Neural cell (in vitro differentiated cells): ENCODE data around the gene HIC1. TPM values are rescaled to one million over a fixed set of nuclear protein-coding genes. Genes with fewer than 3 reads are reported as not detected.

ENCODE experiments used
- H2AFZ ChIP-seq: fragments of 200-600, 300-800 bp; sonication (generic), shearing (Covaris generic); 2 replicates; pipeline ENCODE4 v1.6.0; 2014; ENCODE audit warnings: low read depth, mild to moderate bottlenecking, antibody characterized with exemption, low read length, moderate library complexity
- H3F3A ChIP-seq: fragments of 200-600 bp; shearing (Covaris generic); 2 replicates; pipeline ENCODE4 v1.6.1; 2016; ENCODE audit warnings: mild to moderate bottlenecking, moderate library complexity, mixed read lengths, antibody characterized with exemption, low read length; ENCODE audit not compliant: insufficient read depth, poor library complexity, severe bottlenecking
- H3K27ac ChIP-seq: fragments of 200-600, 300-800 bp; sonication (generic), shearing (Covaris generic); 2 replicates; pipeline ENCODE4 v1.5.1; 2014; ENCODE audit warnings: mild to moderate bottlenecking, low read length, moderate library complexity
- H3K27me3 ChIP-seq: fragments of 300-800, 200-600 bp; sonication (generic), shearing (Covaris generic); 2 replicates; pipeline ENCODE4 v1.6.0; 2014; ENCODE audit warnings: mild to moderate bottlenecking, low read depth, low read length, moderate library complexity; ENCODE audit not compliant: insufficient read depth
- H3K36me3 ChIP-seq: fragments of 300-800, 200-600 bp; sonication (generic), shearing (Covaris generic); 2 replicates; pipeline ENCODE4 v1.5.1; 2014; ENCODE audit warnings: mild to moderate bottlenecking, antibody characterized with exemption, low read length, moderate library complexity; ENCODE audit not compliant: insufficient read depth
- H3K4me2 ChIP-seq: fragments of 300-800, 200-600 bp; sonication (generic), shearing (Covaris generic); 2 replicates; pipeline ENCODE4 v1.6.0; 2014; ENCODE audit warnings: mild to moderate bottlenecking, low read length
- H3K4me3 ChIP-seq: fragments of 300-800, 200-600 bp; sonication (generic), shearing (Covaris generic); 2 replicates; pipeline ENCODE4 v1.5.1; 2014; ENCODE audit warnings: mild to moderate bottlenecking, low read length, moderate library complexity
- H3K79me2 ChIP-seq: fragments of 200-600 bp; shearing (Covaris generic); replicated peaks from 2 replicates; pipeline ENCODE4 v1.6.0; 2014; ENCODE audit warnings: mild to moderate bottlenecking, low read length, moderate library complexity; ENCODE audit not compliant: insufficient read depth
- H3K9ac ChIP-seq: fragments of 300-800, 200-600 bp; sonication (generic), shearing (Covaris generic); 2 replicates; pipeline ENCODE4 v1.6.1; 2016; ENCODE audit warnings: mild to moderate bottlenecking, low read length, mixed read lengths
- H3K9me2 ChIP-seq: fragments of 200-600 bp; shearing (Covaris generic); 2 replicates; pipeline ENCODE4 v1.6.1; 2016; ENCODE audit warnings: mild to moderate bottlenecking, low read length, mixed read lengths; ENCODE audit not compliant: insufficient read depth
- H3K9me3 ChIP-seq: fragments of 200-600, 300-800 bp; sonication (generic), shearing (Covaris generic); 2 replicates; pipeline ENCODE4 v1.6.1; 2016; ENCODE audit warnings: mild to moderate bottlenecking, mixed run types, low read length, moderate library complexity, mixed read lengths
- H4K20me1 ChIP-seq: fragments of 200-600 bp; shearing (Covaris generic); 2 replicates; pipeline ENCODE4 v1.6.1; 2016; ENCODE audit warnings: mild to moderate bottlenecking, mixed run types; ENCODE audit not compliant: insufficient read depth
- EP300 ChIP-seq: fragments of 450-650 bp; conservative IDR thresholded peaks from 2 replicates; pipeline ENCODE4 v1.6.1; 2014; ENCODE audit warnings: antibody characterized with exemption, mild to moderate bottlenecking, moderate library complexity; ENCODE audit not compliant: poor library complexity, severe bottlenecking
- EZH2 ChIP-seq: fragments of 200-600, 300-800 bp; shearing (Covaris generic), sonication (generic); IDR thresholded peaks from 2 replicates; pipeline ENCODE4 v1.6.1; 2014; ENCODE audit warnings: antibody characterized with exemption, low read length, borderline replicate concordance, mild to moderate bottlenecking; ENCODE audit not compliant: insufficient read depth, poor library complexity, severe bottlenecking
- MXI1 ChIP-seq: fragments of 450-650 bp; conservative IDR thresholded peaks from 2 replicates; pipeline ENCODE4 v1.6.1; 2014; ENCODE audit warnings: antibody characterized with exemption, mild to moderate bottlenecking; ENCODE audit not compliant: poor library complexity, severe bottlenecking
- POLR2AphosphoS5 ChIP-seq: IDR thresholded peaks from 2 replicates; pipeline ENCODE4 v1.6.1; 2012
- RAD21 ChIP-seq: fragments of 450-650 bp; conservative IDR thresholded peaks from 2 replicates; pipeline ENCODE4 v1.6.1; 2014; ENCODE audit warnings: antibody characterized with exemption, mild to moderate bottlenecking, moderate library complexity
- SMC3 ChIP-seq: fragments of 450-650 bp; conservative IDR thresholded peaks from 2 replicates; pipeline ENCODE4 v1.6.1; 2014; ENCODE audit warnings: antibody characterized with exemption, mild to moderate bottlenecking, moderate library complexity; ENCODE audit not compliant: poor library complexity
- TAF1 ChIP-seq: IDR thresholded peaks from 2 replicates; pipeline ENCODE4 v1.6.1; 2012; ENCODE audit warnings: low read depth
- polyA plus RNA-seq: library from polyadenylated mRNA; depleted of rRNA; stranded (reverse); fragments of >200 nt; gene quantifications from 2 replicates; pipeline ENCODE4 v1.2.3, GENCODE V29; 2014
- TF ChIP-seq, protein P1 (sequence below): IDR thresholded peaks from 2 replicates; pipeline ENCODE4 v1.6.1; 2012; ENCODE audit warnings: borderline replicate concordance
- TF ChIP-seq, protein P2 (sequence below): fragments of 450-650 bp; IDR thresholded peaks from 2 replicates; pipeline ENCODE4 v1.5.1; 2014; ENCODE audit warnings: antibody characterized with exemption, mild to moderate bottlenecking, moderate library complexity; ENCODE audit not compliant: poor library complexity, severe bottlenecking

HIC1 gene
- polyA plus RNA-seq, 1 donor from 2014 or later = 2.8 TPM

DNA sequence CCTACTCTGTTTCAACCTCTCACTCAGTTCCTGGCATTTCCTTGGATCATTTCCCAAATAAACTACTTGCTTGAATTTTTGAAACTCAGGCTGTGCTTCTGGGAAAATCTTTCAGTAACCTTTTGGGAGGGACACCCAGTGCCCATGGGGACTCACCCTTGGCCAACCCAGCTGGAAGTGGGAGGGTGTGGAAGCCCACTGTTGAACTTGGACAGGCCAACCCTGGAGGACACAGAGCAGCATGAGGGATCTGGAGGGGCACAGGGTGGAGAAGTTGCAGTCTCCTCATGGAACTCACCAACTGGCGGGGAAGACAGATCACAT is 40.9 kb upstream of the HIC1 start:
- Histone ChIP-seq H3K9ac (no peak overlapping the region), H3K4me3 (no peak overlapping the region), H3K36me3 (no peaks in the 10 kb centered on the region), H3K4me2 (no peak overlapping the region), H3F3A (no peaks in the 10 kb centered on the region), H3K9me2 (no peaks in the 10 kb centered on the region), H4K20me1 (no peaks in the 10 kb centered on the region), H3K9me3 (no peaks in the 10 kb centered on the region), H3K27ac (no peak overlapping the region), H2AFZ (no peak overlapping the region), H3K27me3 (no peaks in the 10 kb centered on the region), H3K79me2 (no peaks in the 10 kb centered on the region)
- TF ChIP-seq, protein P1, sequence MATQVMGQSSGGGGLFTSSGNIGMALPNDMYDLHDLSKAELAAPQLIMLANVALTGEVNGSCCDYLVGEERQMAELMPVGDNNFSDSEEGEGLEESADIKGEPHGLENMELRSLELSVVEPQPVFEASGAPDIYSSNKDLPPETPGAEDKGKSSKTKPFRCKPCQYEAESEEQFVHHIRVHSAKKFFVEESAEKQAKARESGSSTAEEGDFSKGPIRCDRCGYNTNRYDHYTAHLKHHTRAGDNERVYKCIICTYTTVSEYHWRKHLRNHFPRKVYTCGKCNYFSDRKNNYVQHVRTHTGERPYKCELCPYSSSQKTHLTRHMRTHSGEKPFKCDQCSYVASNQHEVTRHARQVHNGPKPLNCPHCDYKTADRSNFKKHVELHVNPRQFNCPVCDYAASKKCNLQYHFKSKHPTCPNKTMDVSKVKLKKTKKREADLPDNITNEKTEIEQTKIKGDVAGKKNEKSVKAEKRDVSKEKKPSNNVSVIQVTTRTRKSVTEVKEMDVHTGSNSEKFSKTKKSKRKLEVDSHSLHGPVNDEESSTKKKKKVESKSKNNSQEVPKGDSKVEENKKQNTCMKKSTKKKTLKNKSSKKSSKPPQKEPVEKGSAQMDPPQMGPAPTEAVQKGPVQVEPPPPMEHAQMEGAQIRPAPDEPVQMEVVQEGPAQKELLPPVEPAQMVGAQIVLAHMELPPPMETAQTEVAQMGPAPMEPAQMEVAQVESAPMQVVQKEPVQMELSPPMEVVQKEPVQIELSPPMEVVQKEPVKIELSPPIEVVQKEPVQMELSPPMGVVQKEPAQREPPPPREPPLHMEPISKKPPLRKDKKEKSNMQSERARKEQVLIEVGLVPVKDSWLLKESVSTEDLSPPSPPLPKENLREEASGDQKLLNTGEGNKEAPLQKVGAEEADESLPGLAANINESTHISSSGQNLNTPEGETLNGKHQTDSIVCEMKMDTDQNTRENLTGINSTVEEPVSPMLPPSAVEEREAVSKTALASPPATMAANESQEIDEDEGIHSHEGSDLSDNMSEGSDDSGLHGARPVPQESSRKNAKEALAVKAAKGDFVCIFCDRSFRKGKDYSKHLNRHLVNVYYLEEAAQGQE = no peak
- no peak for TF ChIP-seq EZH2
- no peak for TF ChIP-seq SMC3
- TF ChIP-seq EP300 = no peak
- no peak for TF ChIP-seq RAD21
- TF ChIP-seq POLR2AphosphoS5 = no peak
- TF ChIP-seq TAF1 = no peak
- no peak for TF ChIP-seq MXI1
- TF ChIP-seq, protein P2, sequence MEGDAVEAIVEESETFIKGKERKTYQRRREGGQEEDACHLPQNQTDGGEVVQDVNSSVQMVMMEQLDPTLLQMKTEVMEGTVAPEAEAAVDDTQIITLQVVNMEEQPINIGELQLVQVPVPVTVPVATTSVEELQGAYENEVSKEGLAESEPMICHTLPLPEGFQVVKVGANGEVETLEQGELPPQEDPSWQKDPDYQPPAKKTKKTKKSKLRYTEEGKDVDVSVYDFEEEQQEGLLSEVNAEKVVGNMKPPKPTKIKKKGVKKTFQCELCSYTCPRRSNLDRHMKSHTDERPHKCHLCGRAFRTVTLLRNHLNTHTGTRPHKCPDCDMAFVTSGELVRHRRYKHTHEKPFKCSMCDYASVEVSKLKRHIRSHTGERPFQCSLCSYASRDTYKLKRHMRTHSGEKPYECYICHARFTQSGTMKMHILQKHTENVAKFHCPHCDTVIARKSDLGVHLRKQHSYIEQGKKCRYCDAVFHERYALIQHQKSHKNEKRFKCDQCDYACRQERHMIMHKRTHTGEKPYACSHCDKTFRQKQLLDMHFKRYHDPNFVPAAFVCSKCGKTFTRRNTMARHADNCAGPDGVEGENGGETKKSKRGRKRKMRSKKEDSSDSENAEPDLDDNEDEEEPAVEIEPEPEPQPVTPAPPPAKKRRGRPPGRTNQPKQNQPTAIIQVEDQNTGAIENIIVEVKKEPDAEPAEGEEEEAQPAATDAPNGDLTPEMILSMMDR = no peak

DNA sequence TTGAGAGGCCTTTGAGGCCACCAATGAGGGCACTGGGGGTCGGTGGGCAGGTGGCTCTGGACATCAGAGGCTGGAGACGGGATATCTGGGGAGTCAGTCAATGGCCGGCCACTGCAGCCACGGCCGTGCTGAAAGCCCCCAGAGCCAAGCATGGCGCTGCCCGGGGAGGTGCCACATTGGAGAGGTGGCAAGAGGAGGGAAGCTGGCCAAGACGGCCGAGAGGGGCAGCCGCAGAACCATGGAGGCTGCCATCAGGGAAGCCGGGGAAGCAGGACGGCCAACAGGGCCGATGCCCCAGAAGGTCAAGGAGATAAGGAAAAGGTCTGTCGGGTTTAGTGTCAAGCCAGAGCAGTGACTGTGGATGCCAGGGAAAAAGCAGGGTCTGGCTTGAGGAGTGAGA is 39.6 kb upstream of the HIC1 start:
- Histone ChIP-seq H3K9me3 (no peaks in the 10 kb centered on the region), H3K4me3 (no peak overlapping the region), H3K9ac (no peak overlapping the region), H3F3A (no peaks in the 10 kb centered on the region), H3K36me3 (no peaks in the 10 kb centered on the region), H3K79me2 (no peaks in the 10 kb centered on the region), H2AFZ (no peak overlapping the region), H3K9me2 (no peaks in the 10 kb centered on the region), H3K4me2 (no peak overlapping the region), H3K27me3 (no peaks in the 10 kb centered on the region), H4K20me1 (no peaks in the 10 kb centered on the region), H3K27ac (no peak overlapping the region)
- no peak for TF ChIP-seq EP300
- TF ChIP-seq, protein P1 = no peak
- no peak for TF ChIP-seq SMC3
- TF ChIP-seq, protein P2 = no peak
- TF ChIP-seq RAD21 = no peak
- no peak for TF ChIP-seq MXI1
- no peak for TF ChIP-seq POLR2AphosphoS5
- TF ChIP-seq TAF1 = no peak
- TF ChIP-seq EZH2 = no peak
